ACC112 (cell line): ENCODE data around the gene MNT.
"Not testable (repeated sequence)": the region's sequence is repeated elsewhere in the genome, so short reads cannot be mapped to it uniquely, and the experiment has no call there.

Source experiments
- H2AFZ ChIP-seq: fragments of 200-600 bp; sonication (generic); one replicate; pipeline ENCODE4 v1.6.0; 2017; ENCODE audit warnings: antibody characterized with exemption, low read length; ENCODE audit not compliant: unreplicated experiment
- H3K27ac ChIP-seq: fragments of 200-600 bp; sonication (generic); 2 replicates; pipeline ENCODE4 v1.5.1; 2014; ENCODE audit warnings: low read depth, mild to moderate bottlenecking, antibody characterized with exemption, low read length, moderate library complexity
- H3K27me3 ChIP-seq: fragments of 200-600 bp; sonication (generic); 2 replicates; pipeline ENCODE4 v1.6.1; 2014; ENCODE audit warnings: mild to moderate bottlenecking, antibody characterized with exemption, low read length, moderate library complexity, mixed read lengths; ENCODE audit not compliant: insufficient read depth
- H3K36me3 ChIP-seq: fragments of 200-600 bp; sonication (generic); 2 replicates; pipeline ENCODE4 v1.6.1; 2016; ENCODE audit warnings: mild to moderate bottlenecking, antibody characterized with exemption, low read length, moderate library complexity, mixed read lengths; ENCODE audit not compliant: insufficient read depth
- H3K4me1 ChIP-seq: fragments of 200-600 bp; sonication (generic); one replicate; pipeline ENCODE4 v1.6.1; 2016; ENCODE audit warnings: low read length, mixed read lengths; ENCODE audit not compliant: insufficient read depth, unreplicated experiment, control insufficient read depth
- H3K4me3 ChIP-seq: fragments of 200-600 bp; sonication (generic); 2 replicates; pipeline ENCODE4 v1.5.1; 2014; ENCODE audit warnings: mild to moderate bottlenecking, low read depth, low read length
- H3K79me2 ChIP-seq: fragments of 200-600 bp; sonication (generic); one replicate; pipeline ENCODE4 v1.6.0; 2016; ENCODE audit warnings: low read length; ENCODE audit not compliant: control insufficient read depth, unreplicated experiment, insufficient read depth

MNT gene

GRCh38 chr17:2400877-2401425 lies at the start of gene MNT:
MNT (minus strand) TSS chr17:2401060; CDS start chr17:2400712, 348 bp downstream.
- Histone ChIP-seq H3K27me3 (no peaks in the 10 kb centered on the region), H3K36me3 (no peaks in the 10 kb centered on the region), H3K27ac (peak within 1 kb of the TSS; percentile 96), H3K4me1 (peaks cover 59% of the 10 kb centered on the region), H2AFZ (peak within 1 kb of the TSS; percentile 37), H3K79me2 (peaks cover 32% of the 10 kb centered on the region), H3K4me3 (peak within 1 kb of the TSS; percentile 99)

- peaks cover 10% of the 10 kb centered on the region; the same call in 1 of the 2 replicates for H3K36me3 ChIP-seq
- no peaks in the 10 kb centered on the region for H3K4me1 ChIP-seq
- H3K27ac ChIP-seq = no peak overlapping the region
- H3K27me3 ChIP-seq = no peaks in the 10 kb centered on the region
- H3K79me2 ChIP-seq = no peaks in the 10 kb centered on the region
- H3K4me3 ChIP-seq = no peak overlapping the region
- H2AFZ ChIP-seq = no peak overlapping the region
These were observed 49.3 kb upstream of the MNT start for GRCh38 chr17:2450016-2450650.

GRCh38 chr17:2449486-2449885 lies 48.6 kb upstream of the MNT start:
- H3K79me2 ChIP-seq = no peaks in the 10 kb centered on the region
- H3K27me3 ChIP-seq = no peaks in the 10 kb centered on the region
- no peaks in the 10 kb centered on the region for H3K4me1 ChIP-seq
- no peak overlapping the region for H3K27ac ChIP-seq
- H2AFZ ChIP-seq = no peak overlapping the region
- H3K36me3 ChIP-seq = peaks cover 10% of the 10 kb centered on the region; the same call in 1 of the 2 replicates
- no peak overlapping the region for H3K4me3 ChIP-seq

GRCh38 chr17:2447479-2447878 lies 46.6 kb upstream of the MNT start:
- peaks cover 10% of the 10 kb centered on the region; the same call in 1 of the 2 replicates for H3K36me3 ChIP-seq
- H3K27me3 ChIP-seq, H2AFZ ChIP-seq, H3K4me3 ChIP-seq, H3K4me1 ChIP-seq, H3K27ac ChIP-seq, H3K79me2 ChIP-seq: not testable (repeated sequence)

GRCh38 chr17:2445638-2446037 lies 44.8 kb upstream of the MNT start:
- no peak overlapping the region for H3K27ac ChIP-seq
- no peak overlapping the region for H2AFZ ChIP-seq
- no peaks in the 10 kb centered on the region for H3K79me2 ChIP-seq
- no peak overlapping the region for H3K4me3 ChIP-seq
- H3K4me1 ChIP-seq = no peaks in the 10 kb centered on the region
- no peaks in the 10 kb centered on the region for H3K27me3 ChIP-seq
- H3K36me3 ChIP-seq = peaks cover 16% of the 10 kb centered on the region

- Histone ChIP-seq H3K36me3 (peaks cover 13% of the 10 kb centered on the region), H3K4me3 (no peak overlapping the region), H3K79me2 (no peaks in the 10 kb centered on the region), H2AFZ (no peak overlapping the region), H3K4me1 (no peaks in the 10 kb centered on the region), H3K27ac (no peak overlapping the region), H3K27me3 (no peaks in the 10 kb centered on the region)
These were observed 43.5 kb upstream of the MNT start for GRCh38 chr17:2444382-2444781.

- Histone ChIP-seq H3K27ac (no peak overlapping the region), H3K4me1 (peaks cover 4% of the 10 kb centered on the region), H2AFZ (no peak overlapping the region), H3K79me2 (no peaks in the 10 kb centered on the region), H3K4me3 (no peak overlapping the region), H3K36me3 (peaks cover 17% of the 10 kb centered on the region), H3K27me3 (no peaks in the 10 kb centered on the region)
These were observed 41.3 kb upstream of the MNT start for GRCh38 chr17:2442166-2442565.

GRCh38 chr17:2440930-2441329 lies 40.1 kb upstream of the MNT start:
- Histone ChIP-seq H3K27ac (no peak overlapping the region), H3K36me3 (peaks cover 15% of the 10 kb centered on the region), H3K79me2 (no peaks in the 10 kb centered on the region), H2AFZ (no peak overlapping the region), H3K4me3 (no peak overlapping the region), H3K27me3 (no peaks in the 10 kb centered on the region), H3K4me1 (peaks cover 4% of the 10 kb centered on the region)

GRCh38 chr17:2439997-2440396 lies 39.1 kb upstream of the MNT start:
- not testable (repeated sequence) for H3K27me3 ChIP-seq, H3K79me2 ChIP-seq, H2AFZ ChIP-seq, H3K36me3 ChIP-seq, H3K4me1 ChIP-seq, H3K27ac ChIP-seq, H3K4me3 ChIP-seq

GRCh38 chr17:2438823-2439222 lies 38.0 kb upstream of the MNT start:
- H3K27ac ChIP-seq = peak overlapping the region; percentile 33
- H3K36me3 ChIP-seq = peaks cover 10% of the 10 kb centered on the region; the same call in 1 of the 2 replicates
- H3K27me3 ChIP-seq = no peaks in the 10 kb centered on the region
- no peak overlapping the region for H2AFZ ChIP-seq
- H3K4me1 ChIP-seq = peaks cover 4% of the 10 kb centered on the region
- H3K79me2 ChIP-seq = no peaks in the 10 kb centered on the region
- no peak overlapping the region for H3K4me3 ChIP-seq

- Histone ChIP-seq H3K36me3 (peaks cover 10% of the 10 kb centered on the region; the same call in 1 of the 2 replicates), H3K4me3 (no peak overlapping the region), H3K27ac (no peak overlapping the region), H2AFZ (no peak overlapping the region), H3K27me3 (no peaks in the 10 kb centered on the region), H3K79me2 (no peaks in the 10 kb centered on the region), H3K4me1 (peaks cover 4% of the 10 kb centered on the region)
These were observed 35.6 kb upstream of the MNT start for GRCh38 chr17:2436316-2436905.
